ENCODE results near the gene SH2D4B.

GRCh38 chr10:80517416-80518142 is 20.1 kb upstream of the SH2D4B start:
- TF ChIP-seq ESRRA (CRISPR knock-in tag; IDR thresholded peaks at IDR 0.05; ENCODE audit: low read depth) (no peak), REST (IDR thresholded peaks at IDR 0.05; ENCODE audit: borderline replicate concordance in 1 of 2, low read depth in 1 of 2, low read length in 2 of 2) (no peak), ATF7 (IDR thresholded peaks at IDR 0.05) (no peak), ATF7 (CRISPR knock-in tag; IDR thresholded peaks at IDR 0.05) (no peak), NFIB (CRISPR knock-in tag; IDR thresholded peaks at IDR 0.05; ENCODE audit: borderline replicate concordance) (no peak), PHB2 (IDR thresholded peaks at IDR 0.05; ENCODE audit: partially characterized antibody) (no peak), NCOA2 (CRISPR knock-in tag; IDR thresholded peaks at IDR 0.05) (no peak), POLR2A (IDR thresholded peaks at IDR 0.05; ENCODE audit: insufficient read depth in 1 of 2, low read depth in 2 of 2, low read length in 2 of 2) (no peak), TAF1 (CRISPR knock-in tag; IDR thresholded peaks at IDR 0.05) (no peak), NR2C2 (CRISPR knock-in tag; IDR thresholded peaks at IDR 0.05; ENCODE audit: borderline replicate concordance) (no peak), TBP (CRISPR knock-in tag; IDR thresholded peaks at IDR 0.05) (no peak), CTCF (CRISPR knock-in tag; IDR thresholded peaks at IDR 0.05) (no peak), ZBTB37 (CRISPR knock-in tag; IDR thresholded peaks at IDR 0.05) (no peak), ZNF121 (CRISPR knock-in tag; IDR thresholded peaks at IDR 0.05) (no peak), TOE1 (CRISPR knock-in tag; IDR thresholded peaks at IDR 0.05) (no peak)

Measured in HepG2 (cell line).